ENCODE results near the gene HSPG2.
"Not testable (repeated sequence)": the region's sequence is repeated elsewhere in the genome, so short reads cannot be mapped to it uniquely, and the experiment has no call there.

Gene HSPG2

DNA sequence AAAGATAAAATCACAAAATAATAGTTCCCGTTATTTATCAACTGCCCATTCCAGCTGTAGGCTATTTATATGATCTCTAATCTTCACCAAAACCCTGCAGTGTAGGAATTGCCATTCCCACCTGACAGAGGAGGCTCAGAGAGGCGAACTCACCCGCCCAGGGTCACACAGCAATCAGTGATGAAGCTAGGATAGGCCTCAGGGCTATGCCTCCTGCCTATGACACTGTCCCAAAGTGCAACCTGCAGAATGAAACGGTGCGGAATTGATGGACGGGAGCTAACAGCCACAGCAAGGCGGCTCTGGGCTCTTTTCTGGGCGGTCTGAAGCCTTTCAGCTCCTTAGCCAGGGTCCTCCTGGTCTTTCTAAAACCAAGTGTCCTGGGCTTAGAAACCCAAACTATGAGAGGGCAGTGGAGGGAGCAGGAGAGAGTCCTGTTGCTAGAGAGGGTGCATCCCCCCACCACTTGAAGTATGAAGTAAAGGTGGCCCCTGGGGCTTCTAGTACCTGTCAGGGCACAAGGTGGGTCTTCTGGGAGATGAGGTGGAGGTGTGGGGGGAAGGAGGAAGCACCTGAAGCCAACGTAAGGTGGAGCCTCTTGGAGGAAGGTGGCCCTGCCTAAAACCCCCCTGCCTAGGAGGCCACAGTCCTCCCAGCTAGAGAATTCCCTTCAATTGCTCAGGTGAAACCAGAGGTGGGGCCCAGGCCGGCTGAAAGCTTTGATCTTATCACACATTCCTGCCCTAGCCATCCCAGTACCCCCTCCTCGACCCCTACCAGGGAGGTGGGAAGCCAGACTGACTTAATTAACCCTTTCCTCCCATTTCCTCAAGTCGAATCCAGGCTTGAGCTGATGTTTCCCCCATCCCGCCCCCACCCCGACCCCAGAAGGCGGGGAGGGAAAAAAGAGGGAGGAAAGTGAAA lies 14.8 kb downstream of the HSPG2 start:
- no peak for TF ChIP-seq TAF1 (IDR thresholded peaks at IDR 0.05; ENCODE audit: low read depth, low read length)
- FAIRE-seq (no peak), DNase-seq (ENCODE audit: insufficient read length, low spot score) (no peak)

DNA sequence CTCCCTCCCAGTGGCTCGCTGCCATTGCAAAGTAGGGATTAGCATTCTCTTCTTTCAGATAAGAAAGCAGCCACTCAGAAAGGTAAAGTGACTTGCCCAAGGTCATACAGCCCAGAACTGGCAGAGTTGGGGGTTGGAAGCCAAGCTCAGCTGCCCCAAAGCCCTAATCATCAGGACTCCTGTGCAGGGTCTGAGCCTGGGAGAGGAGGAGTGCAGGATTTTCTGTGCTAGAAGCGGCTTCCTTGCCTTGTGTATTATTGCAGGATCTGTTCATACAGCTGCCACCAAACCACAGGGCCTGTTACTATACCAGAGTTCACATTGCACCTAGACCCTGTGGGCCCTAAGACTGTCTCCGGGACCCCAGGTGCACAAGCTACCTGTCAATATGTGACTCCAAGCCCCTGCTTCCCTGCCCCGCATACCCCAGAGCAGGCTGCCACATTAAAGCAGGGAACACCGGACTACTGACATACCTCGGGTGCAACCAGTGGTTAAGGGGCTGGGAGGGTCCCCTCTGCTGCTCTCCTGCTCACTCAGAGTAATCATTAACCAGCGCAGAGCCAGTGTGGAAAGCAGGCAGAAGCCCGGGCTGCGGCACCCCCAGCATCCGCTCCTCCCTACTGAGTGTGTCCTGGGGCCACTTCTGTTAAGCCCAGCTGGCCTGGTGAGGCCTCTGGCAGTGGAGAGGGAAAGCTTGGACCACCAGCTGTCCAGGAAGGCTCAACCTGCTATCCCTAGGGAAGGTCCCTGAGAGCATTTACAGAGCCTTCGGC lies 15.8 kb downstream of the HSPG2 start:
- no peak for TF ChIP-seq PAX5 (IDR thresholded peaks at IDR 0.05; ENCODE audit: insufficient read depth, low read length, severe bottlenecking)
- TF ChIP-seq POU2F2 (IDR thresholded peaks at IDR 0.05; ENCODE audit: low read depth, low read length): no peak
- TF ChIP-seq SPI1 (IDR thresholded peaks at IDR 0.05; ENCODE audit: low read depth, low read length): no peak
- no peak for TF ChIP-seq TAF1 (IDR thresholded peaks at IDR 0.05; ENCODE audit: low read depth, low read length)
- no peak for TF ChIP-seq POLR2A (IDR thresholded peaks at IDR 0.05; ENCODE audit: low read depth, low read length)
- no peak for TF ChIP-seq POLR2AphosphoS5 (IDR thresholded peaks at IDR 0.05; ENCODE audit: low read depth, low read length)
- no peak for FAIRE-seq
- no peak for DNase-seq (ENCODE audit: insufficient read length, low spot score)

GRCh38 chr1:21919520-21919919 lies 17.6 kb downstream of the HSPG2 start:
- DNase-seq (ENCODE audit: insufficient read length, low spot score) (no peak), FAIRE-seq (no peak)
- TF ChIP-seq PAX5 (IDR thresholded peaks at IDR 0.05; ENCODE audit: insufficient read depth, low read length, severe bottlenecking): no peak
- no peak for TF ChIP-seq POU2F2 (IDR thresholded peaks at IDR 0.05; ENCODE audit: low read depth, low read length)
- no peak for TF ChIP-seq SPI1 (IDR thresholded peaks at IDR 0.05; ENCODE audit: low read depth, low read length)
- TF ChIP-seq POLR2AphosphoS5 (IDR thresholded peaks at IDR 0.05; ENCODE audit: low read depth, low read length): no peak
- TF ChIP-seq TAF1 (IDR thresholded peaks at IDR 0.05; ENCODE audit: low read depth, low read length): no peak
- TF ChIP-seq POLR2A (IDR thresholded peaks at IDR 0.05; ENCODE audit: low read depth, low read length): no peak

DNA sequence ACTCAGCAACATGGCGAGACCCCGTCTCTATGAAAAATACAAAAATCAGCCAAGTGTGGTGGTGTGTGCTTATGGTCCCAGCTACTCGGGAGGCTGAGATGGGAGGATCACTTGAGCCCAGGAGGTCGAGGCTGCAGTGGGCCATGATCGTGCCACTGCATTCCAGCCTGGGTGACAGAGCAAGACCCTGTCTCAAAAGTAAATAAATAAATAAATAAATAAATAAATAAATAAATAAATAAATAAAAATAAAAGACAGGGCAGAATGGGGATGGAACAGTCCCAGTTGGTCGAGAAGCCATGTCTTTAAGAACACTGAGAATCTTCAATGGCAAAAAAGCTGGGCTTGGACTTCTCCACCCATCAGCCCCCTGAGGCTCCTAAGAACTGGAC lies 19.9 kb downstream of the HSPG2 start:
- FAIRE-seq; DNase-seq (ENCODE audit: insufficient read length, low spot score): not testable (repeated sequence)

DNA sequence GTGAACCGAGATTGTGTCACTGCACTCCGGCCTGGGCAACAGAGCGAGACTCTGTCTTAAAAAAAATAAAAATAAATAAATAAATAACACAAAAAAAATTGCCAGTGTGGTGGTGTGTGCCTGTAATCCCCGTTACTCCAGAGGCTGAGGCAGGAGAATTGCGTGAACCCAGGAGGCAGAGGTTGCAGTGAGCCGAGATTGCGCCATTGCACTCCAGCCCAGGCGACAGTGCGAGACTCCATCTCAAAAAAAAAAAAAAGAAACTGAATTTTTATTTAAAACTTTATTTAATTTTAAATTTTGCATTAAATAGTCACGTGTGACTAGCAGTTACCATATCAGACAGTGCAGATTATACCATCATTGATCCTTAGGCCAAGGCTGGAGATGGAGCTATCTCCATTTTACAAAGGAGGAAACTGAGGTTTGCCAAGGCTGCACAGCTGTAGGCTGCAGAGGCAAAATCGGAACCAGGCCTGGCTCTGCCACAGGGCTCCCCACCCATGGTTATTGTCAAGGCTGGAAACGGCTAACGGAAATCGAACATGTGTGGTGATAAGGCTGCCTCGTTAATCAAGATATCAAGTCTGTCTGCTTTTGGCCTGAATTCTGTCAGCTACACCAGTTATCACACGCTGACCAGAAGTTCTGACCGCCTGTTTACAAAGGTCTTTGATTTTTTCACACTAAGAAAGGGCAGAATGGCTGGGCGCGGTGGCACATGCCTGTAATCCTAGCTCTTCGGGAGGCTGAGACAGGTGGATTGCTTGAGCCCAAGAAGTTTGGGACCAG lies 20.5 kb downstream of the HSPG2 start:
- no peak for FAIRE-seq

DNA sequence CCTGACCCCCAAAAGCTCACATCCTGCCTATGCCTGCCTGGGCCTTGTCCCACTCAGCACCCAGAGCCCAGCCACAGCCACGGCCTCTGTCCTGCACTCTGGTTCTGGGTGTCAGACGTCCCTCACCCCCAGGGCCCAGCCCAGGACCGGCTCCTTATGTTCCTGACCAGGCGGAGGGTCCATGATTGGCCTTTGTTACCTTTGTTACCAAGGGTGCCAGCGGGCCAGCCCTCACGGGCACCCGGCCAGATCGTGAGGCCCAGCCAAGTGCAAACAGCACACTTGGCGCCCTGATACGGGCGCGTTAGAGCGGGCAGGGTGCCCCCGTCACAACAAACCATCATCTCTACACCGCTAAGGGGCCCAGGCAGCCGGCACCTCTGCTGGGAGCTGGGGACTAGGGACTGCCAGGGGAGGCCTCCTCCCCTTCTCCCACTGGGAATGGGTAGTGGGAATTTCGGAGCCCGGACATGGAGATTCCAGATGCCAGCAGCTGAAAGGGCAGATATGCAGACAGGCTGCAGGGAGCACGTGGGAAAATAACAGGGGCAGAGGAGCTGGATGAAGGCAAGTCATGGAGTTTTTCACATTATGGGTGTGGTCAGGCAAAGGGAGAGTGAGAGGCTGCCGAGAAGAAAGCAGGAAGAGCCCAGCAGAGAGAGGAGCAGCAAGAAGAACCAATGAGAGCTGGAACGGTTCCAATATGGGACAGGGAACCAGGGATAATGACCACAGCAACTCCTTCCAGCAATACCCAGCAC lies 22.1 kb downstream of the HSPG2 start:
- DNase-seq (ENCODE audit: insufficient read length, low spot score) (no peak), FAIRE-seq (no peak)
- TF ChIP-seq POLR2A (IDR thresholded peaks at IDR 0.05; ENCODE audit: low read depth, low read length): no peak
- TF ChIP-seq PAX5 (IDR thresholded peaks at IDR 0.05; ENCODE audit: insufficient read depth, low read length, severe bottlenecking): no peak
- no peak for TF ChIP-seq TAF1 (IDR thresholded peaks at IDR 0.05; ENCODE audit: low read depth, low read length)
- TF ChIP-seq POU2F2 (IDR thresholded peaks at IDR 0.05; ENCODE audit: low read depth, low read length): no peak
- TF ChIP-seq POLR2AphosphoS5 (IDR thresholded peaks at IDR 0.05; ENCODE audit: low read depth, low read length): no peak
- no peak for TF ChIP-seq SPI1 (IDR thresholded peaks at IDR 0.05; ENCODE audit: low read depth, low read length)

More for the DNA sequence above, 20.5 kb downstream of the HSPG2 start:
- no peak for DNase-seq (ENCODE audit: insufficient read length, low spot score)
- TF ChIP-seq SPI1 (IDR thresholded peaks at IDR 0.05; ENCODE audit: low read depth, low read length): no peak
- no peak for TF ChIP-seq TAF1 (IDR thresholded peaks at IDR 0.05; ENCODE audit: low read depth, low read length)
- TF ChIP-seq POU2F2 (IDR thresholded peaks at IDR 0.05; ENCODE audit: low read depth, low read length): no peak
- no peak for TF ChIP-seq POLR2A (IDR thresholded peaks at IDR 0.05; ENCODE audit: low read depth, low read length)
- no peak for TF ChIP-seq POLR2AphosphoS5 (IDR thresholded peaks at IDR 0.05; ENCODE audit: low read depth, low read length)
- no peak for TF ChIP-seq PAX5 (IDR thresholded peaks at IDR 0.05; ENCODE audit: insufficient read depth, low read length, severe bottlenecking)

DNA sequence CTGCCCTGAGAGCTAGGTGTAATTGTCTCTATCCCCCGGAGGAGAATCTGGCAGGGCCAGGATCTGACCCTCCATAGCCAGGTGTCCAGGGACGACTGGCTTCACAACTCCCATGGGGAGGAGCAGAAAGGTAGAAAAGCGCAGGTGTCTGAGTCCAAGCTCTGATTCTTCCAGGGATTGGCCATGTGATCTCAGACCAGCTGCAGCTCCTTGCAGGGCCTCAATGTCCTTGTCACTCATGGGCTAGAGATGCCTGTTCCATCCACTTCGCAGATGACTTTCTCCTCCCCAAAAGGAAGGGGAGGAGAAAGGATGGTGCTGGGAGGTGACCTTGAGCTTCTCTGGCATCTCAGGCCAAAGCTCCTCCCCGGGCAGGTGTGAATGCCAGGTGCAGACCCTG lies 22.7 kb downstream of the HSPG2 start:
- FAIRE-seq (no peak), DNase-seq (ENCODE audit: insufficient read length, low spot score) (no peak)
- no peak for TF ChIP-seq TAF1 (IDR thresholded peaks at IDR 0.05; ENCODE audit: low read depth, low read length)
- no peak for TF ChIP-seq SPI1 (IDR thresholded peaks at IDR 0.05; ENCODE audit: low read depth, low read length)
- TF ChIP-seq POLR2A (IDR thresholded peaks at IDR 0.05; ENCODE audit: low read depth, low read length): no peak
- TF ChIP-seq POLR2AphosphoS5 (IDR thresholded peaks at IDR 0.05; ENCODE audit: low read depth, low read length): no peak
- no peak for TF ChIP-seq PAX5 (IDR thresholded peaks at IDR 0.05; ENCODE audit: insufficient read depth, low read length, severe bottlenecking)
- TF ChIP-seq POU2F2 (IDR thresholded peaks at IDR 0.05; ENCODE audit: low read depth, low read length): no peak

GRCh38 chr1:21913763-21914162 lies 23.3 kb downstream of the HSPG2 start:
- no peak for FAIRE-seq

More at GRCh38 chr1:21913763-21914162, 23.3 kb downstream of the HSPG2 start:
- DNase-seq (ENCODE audit: insufficient read length, low spot score): no peak
- TF ChIP-seq POLR2AphosphoS5 (IDR thresholded peaks at IDR 0.05; ENCODE audit: low read depth, low read length): no peak
- no peak for TF ChIP-seq SPI1 (IDR thresholded peaks at IDR 0.05; ENCODE audit: low read depth, low read length)
- TF ChIP-seq POU2F2 (IDR thresholded peaks at IDR 0.05; ENCODE audit: low read depth, low read length): no peak
- no peak for TF ChIP-seq PAX5 (IDR thresholded peaks at IDR 0.05; ENCODE audit: insufficient read depth, low read length, severe bottlenecking)
- no peak for TF ChIP-seq POLR2A (IDR thresholded peaks at IDR 0.05; ENCODE audit: low read depth, low read length)
- no peak for TF ChIP-seq TAF1 (IDR thresholded peaks at IDR 0.05; ENCODE audit: low read depth, low read length)

Data from GM12891 (cell line).